SU-DHL-6 (cell line): ENCODE measurements around the gene TMIGD2.
"Not testable (repeated sequence)": the region's sequence is repeated elsewhere in the genome, so short reads cannot be mapped to it uniquely, and the experiment has no call there.

Source experiments
- H2AFZ ChIP-seq: fragments of 200-600 bp; sonication (generic); 2 replicates; pipeline ENCODE4 v1.6.1; 2014; ENCODE audit warnings: low read depth, mild to moderate bottlenecking, moderate library complexity, mixed read lengths, antibody characterized with exemption, low read length; ENCODE audit not compliant: severe bottlenecking
- H3F3A ChIP-seq: fragments of 200-600 bp; shearing (Covaris generic); 2 replicates; pipeline ENCODE4 v1.6.0; 2016; ENCODE audit warnings: antibody characterized with exemption, mild to moderate bottlenecking; ENCODE audit not compliant: insufficient read depth
- H3K27ac ChIP-seq: fragments of 200-600 bp; sonication (generic); 2 replicates; pipeline ENCODE4 v1.5.1; 2016; ENCODE audit warnings: low read depth, mild to moderate bottlenecking, low read length, moderate library complexity, mixed read lengths
- H3K27me3 ChIP-seq: fragments of 200-600 bp; sonication (generic), shearing (Covaris generic); 2 replicates; pipeline ENCODE4 v1.6.0; 2014; ENCODE audit warnings: mild to moderate bottlenecking, low read length
- H3K36me3 ChIP-seq: fragments of 200-600 bp; sonication (generic); 2 replicates; pipeline ENCODE4 v1.6.1; 2014; ENCODE audit warnings: mild to moderate bottlenecking, low read length, mixed read lengths
- H3K4me2 ChIP-seq: fragments of 300-600, 200-600 bp; shearing (Covaris generic), sonication (generic); 2 replicates; pipeline ENCODE4 v1.6.0; 2014; ENCODE audit warnings: low read length, low read depth, mild to moderate bottlenecking; ENCODE audit not compliant: poor library complexity, severe bottlenecking
- H3K4me3 ChIP-seq: fragments of 200-600 bp; sonication (generic); 2 replicates; pipeline ENCODE4 v1.5.1; 2014; ENCODE audit warnings: antibody characterized with exemption, low read length, mild to moderate bottlenecking, mixed read lengths; ENCODE audit not compliant: insufficient read depth, poor library complexity, severe bottlenecking
- H3K79me2 ChIP-seq: fragments of 200-600 bp; sonication (generic); 2 replicates; pipeline ENCODE4 v1.6.1; 2014; ENCODE audit warnings: mild to moderate bottlenecking, low read length, moderate library complexity; ENCODE audit not compliant: insufficient read depth
- H3K9ac ChIP-seq: fragments of 200-600 bp; sonication (generic); 2 replicates; pipeline ENCODE4 v1.7.0; 2014; ENCODE audit warnings: mild to moderate bottlenecking, low read length
- H3K9me2 ChIP-seq: fragments of 200-600 bp; sonication (generic); replicated peaks from 2 replicates; pipeline ENCODE4 v1.6.1; 2014; ENCODE audit warnings: low read length; ENCODE audit not compliant: insufficient read depth
- H3K9me3 ChIP-seq: fragments of 200-600 bp; sonication (generic); 2 replicates; pipeline ENCODE4 v1.6.1; 2014; ENCODE audit warnings: low read length, mixed read lengths; ENCODE audit not compliant: insufficient read depth
- H4K20me1 ChIP-seq: fragments of 200-600 bp; sonication (generic); 2 replicates; pipeline ENCODE4 v1.6.1; 2014; ENCODE audit warnings: low read depth, mild to moderate bottlenecking, antibody characterized with exemption, low read length, moderate library complexity, mixed read lengths
- EZH2phosphoT487 ChIP-seq: fragments of 200-600 bp; sonication (generic), shearing (Covaris generic); conservative IDR thresholded peaks from 2 replicates; pipeline ENCODE4 v1.6.1; 2018; ENCODE audit warnings: mild to moderate bottlenecking, antibody characterized with exemption, low read length, moderate library complexity, mixed read lengths
- TF ChIP-seq, protein P1 (sequence below): fragments of 200-600 bp; sonication (generic); IDR thresholded peaks from one replicate; pipeline ENCODE4 v1.5.1; 2017; ENCODE audit warnings: antibody characterized with exemption, mild to moderate bottlenecking, low read length, moderate library complexity; ENCODE audit not compliant: insufficient read depth, poor library complexity, severe bottlenecking

TMIGD2 gene

DNA sequence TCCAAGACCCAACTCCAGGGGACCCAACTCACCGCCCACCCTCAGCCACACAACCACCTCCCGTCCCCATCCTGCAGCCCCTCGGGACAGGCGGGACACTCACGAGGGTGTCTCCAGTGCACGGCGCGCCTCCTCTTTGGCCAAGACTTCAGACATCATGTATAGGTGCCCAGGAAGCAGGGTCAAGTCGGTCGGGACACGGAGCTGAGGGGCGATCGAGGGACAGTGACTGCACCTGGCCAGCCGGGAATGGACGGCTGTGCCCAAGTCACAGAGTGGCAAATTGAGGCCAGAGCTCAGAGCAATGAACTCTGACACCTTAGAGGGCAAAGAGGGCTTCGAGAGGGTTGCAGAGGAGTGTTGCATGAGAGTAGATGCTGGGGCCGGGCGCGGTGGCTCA lies 27.7 kb upstream of the TMIGD2 start:
- Histone ChIP-seq H2AFZ (no peak overlapping the region), H3K27me3 (no peaks in the 10 kb centered on the region), H3K9ac (no peak overlapping the region), H3K4me2 (no peak overlapping the region), H3K4me3 (no peak overlapping the region), H3K9me2 (no peaks in the 10 kb centered on the region), H3K36me3 (no peaks in the 10 kb centered on the region), H3F3A (no peaks in the 10 kb centered on the region), H3K9me3 (no peaks in the 10 kb centered on the region), H3K27ac (no peak overlapping the region), H4K20me1 (no peaks in the 10 kb centered on the region), H3K79me2 (no peaks in the 10 kb centered on the region)
- TF ChIP-seq, protein P1, sequence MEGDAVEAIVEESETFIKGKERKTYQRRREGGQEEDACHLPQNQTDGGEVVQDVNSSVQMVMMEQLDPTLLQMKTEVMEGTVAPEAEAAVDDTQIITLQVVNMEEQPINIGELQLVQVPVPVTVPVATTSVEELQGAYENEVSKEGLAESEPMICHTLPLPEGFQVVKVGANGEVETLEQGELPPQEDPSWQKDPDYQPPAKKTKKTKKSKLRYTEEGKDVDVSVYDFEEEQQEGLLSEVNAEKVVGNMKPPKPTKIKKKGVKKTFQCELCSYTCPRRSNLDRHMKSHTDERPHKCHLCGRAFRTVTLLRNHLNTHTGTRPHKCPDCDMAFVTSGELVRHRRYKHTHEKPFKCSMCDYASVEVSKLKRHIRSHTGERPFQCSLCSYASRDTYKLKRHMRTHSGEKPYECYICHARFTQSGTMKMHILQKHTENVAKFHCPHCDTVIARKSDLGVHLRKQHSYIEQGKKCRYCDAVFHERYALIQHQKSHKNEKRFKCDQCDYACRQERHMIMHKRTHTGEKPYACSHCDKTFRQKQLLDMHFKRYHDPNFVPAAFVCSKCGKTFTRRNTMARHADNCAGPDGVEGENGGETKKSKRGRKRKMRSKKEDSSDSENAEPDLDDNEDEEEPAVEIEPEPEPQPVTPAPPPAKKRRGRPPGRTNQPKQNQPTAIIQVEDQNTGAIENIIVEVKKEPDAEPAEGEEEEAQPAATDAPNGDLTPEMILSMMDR: no peak
- TF ChIP-seq EZH2phosphoT487: no peak

DNA sequence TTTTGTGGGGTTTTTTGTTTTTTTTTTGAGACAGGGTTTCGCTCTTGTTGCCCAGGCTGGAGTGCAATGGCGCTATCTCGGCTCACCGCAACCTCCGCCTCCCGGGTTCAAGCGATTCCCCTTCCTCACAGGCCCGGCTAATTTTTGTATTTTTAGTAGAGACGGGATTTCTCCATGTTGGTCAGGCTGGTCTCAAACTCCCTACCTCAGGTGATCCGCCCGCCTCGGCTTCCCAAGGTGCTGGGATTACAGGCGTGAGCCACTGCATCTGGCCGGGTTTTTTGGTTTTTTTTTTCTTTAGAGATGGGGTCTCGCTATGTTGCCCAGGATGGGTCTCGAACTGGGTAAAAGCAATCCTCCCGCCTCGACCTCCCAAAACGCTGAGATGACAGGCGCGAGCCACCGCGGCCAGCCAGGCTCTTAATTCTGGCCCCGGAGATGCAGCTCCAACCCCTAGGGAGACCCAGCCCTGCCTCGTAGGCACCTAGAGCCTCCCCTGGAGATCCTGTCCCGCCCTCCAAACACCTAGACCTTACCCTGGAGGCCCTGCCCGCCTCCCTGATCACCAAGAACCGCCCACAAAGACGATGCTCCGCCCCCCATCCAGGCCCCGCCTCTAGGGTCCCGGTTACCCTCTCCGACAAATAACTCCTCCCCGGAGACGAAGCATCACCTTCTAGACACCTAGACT lies 26.9 kb upstream of the TMIGD2 start:
- H4K20me1 ChIP-seq, H3K4me2 ChIP-seq, H2AFZ ChIP-seq, H3K36me3 ChIP-seq, H3K9ac ChIP-seq, H3K9me2 ChIP-seq, H3F3A ChIP-seq, H3K9me3 ChIP-seq, H3K4me3 ChIP-seq, H3K79me2 ChIP-seq, H3K27ac ChIP-seq, H3K27me3 ChIP-seq: not testable (repeated sequence)

DNA sequence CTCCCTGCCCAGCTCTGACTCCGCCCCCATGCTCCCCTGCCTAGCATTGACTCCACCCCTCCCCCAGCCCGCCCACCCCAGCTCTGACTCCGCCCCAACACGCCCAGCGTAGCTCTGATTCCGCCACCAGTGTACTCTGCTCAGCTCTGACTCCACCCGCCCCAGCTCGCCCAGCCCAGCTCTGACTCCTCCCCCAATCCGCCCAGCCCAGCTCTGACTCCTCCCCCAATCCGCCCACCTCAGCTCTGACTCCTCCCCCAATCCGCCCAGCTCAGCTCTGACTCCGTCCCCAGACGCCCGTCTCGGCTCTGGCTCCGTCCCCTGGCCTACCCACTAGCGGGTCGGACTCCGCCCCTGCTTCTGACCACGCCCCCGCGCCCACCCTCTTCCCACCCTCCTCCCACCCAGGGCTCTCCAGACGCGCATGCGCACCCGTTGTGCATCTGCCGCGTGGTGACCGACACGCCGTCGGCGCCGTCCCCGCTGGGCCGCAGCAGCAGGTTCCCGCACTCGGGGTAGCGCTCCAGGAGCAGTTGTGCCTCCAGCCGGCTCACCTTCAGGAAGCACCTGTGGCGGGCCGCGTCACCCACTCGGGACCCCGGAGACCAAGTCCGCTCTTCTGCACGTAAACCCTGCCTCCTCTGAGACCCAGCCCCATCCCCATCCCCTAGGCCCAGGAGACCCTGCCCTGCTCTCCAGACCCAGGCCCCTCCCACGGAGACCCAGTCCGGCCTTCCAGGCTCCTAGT lies 26.2 kb upstream of the TMIGD2 start:
- Histone ChIP-seq H3K4me2 (no peak overlapping the region), H3F3A (no peaks in the 10 kb centered on the region), H3K79me2 (no peaks in the 10 kb centered on the region), H3K9me2 (no peaks in the 10 kb centered on the region), H3K27ac (no peak overlapping the region), H3K36me3 (no peaks in the 10 kb centered on the region), H3K9ac (no peak overlapping the region), H3K4me3 (no peak overlapping the region), H4K20me1 (no peaks in the 10 kb centered on the region), H3K9me3 (no peaks in the 10 kb centered on the region), H2AFZ (no peak overlapping the region), H3K27me3 (no peaks in the 10 kb centered on the region)
- TF ChIP-seq, protein P1: no peak
- TF ChIP-seq EZH2phosphoT487: no peak

DNA sequence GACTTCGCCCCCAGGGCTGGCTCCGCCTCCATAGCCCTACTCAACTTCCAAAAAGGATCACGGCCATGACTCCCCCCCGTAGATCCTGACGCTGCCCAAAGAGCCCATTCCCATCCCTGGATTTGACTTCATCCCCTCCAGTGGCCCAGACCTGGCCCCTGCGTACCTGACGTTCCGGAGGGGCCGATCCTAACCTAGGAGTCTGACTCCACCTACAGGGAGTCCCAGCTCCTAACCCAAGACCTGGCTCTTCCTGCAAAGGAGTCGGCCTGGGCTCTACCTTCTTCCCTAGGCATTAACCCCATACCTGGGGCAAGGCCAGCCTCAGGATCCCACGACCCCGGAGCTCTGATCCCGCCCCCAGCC lies 25.7 kb upstream of the TMIGD2 start:
- no peaks in the 10 kb centered on the region for H3K36me3 ChIP-seq
- no peaks in the 10 kb centered on the region for H3F3A ChIP-seq
- H4K20me1 ChIP-seq: no peaks in the 10 kb centered on the region
- H3K9me3 ChIP-seq: no peaks in the 10 kb centered on the region
- no peak overlapping the region for H3K27ac ChIP-seq
- no peak overlapping the region for H2AFZ ChIP-seq
- TF ChIP-seq EZH2phosphoT487: no peak
- TF ChIP-seq, protein P1: no peak
- no peaks in the 10 kb centered on the region for H3K79me2 ChIP-seq
- no peak overlapping the region for H3K9ac ChIP-seq
- H3K4me2 ChIP-seq: no peak overlapping the region
- no peak overlapping the region for H3K4me3 ChIP-seq
- no peaks in the 10 kb centered on the region for H3K27me3 ChIP-seq
- H3K9me2 ChIP-seq: no peaks in the 10 kb centered on the region
